GM12892 (cell line): ENCODE measurements around the gene MECP2.

ENCODE experiments used
- POLR2A ChIP-seq: IDR thresholded peaks from 2 replicates; pipeline ENCODE4 v1.6.1; 2011; ENCODE audit warnings: low read depth, low read length, control low read depth
- POLR2AphosphoS5 ChIP-seq: IDR thresholded peaks from 2 replicates; pipeline ENCODE4 v1.6.1; 2011; ENCODE audit warnings: low read depth, low read length, control low read depth

GRCh38 chrX:154021131-154021611 lies 76.3 kb downstream of the MECP2 start:
- no peak for TF ChIP-seq POLR2AphosphoS5
- TF ChIP-seq POLR2A: no peak; the same call in 1 of the 2 replicates
